T-helper 1 cell treated with Interleukin-12 subunit alpha and Interleukin-12 subunit beta and Interleukin-4 antibody, amounts not matched to agents 30 ng/mL and 1 ng/mL, for 36 hours (primary cell): ENCODE data around the gene PDZD2. TPM values are rescaled to one million over a fixed set of nuclear protein-coding genes. Genes with fewer than 3 reads are reported as not detected.
"Not testable (repeated sequence)": the region's sequence is repeated elsewhere in the genome, so short reads cannot be mapped to it uniquely, and the experiment has no call there.

ENCODE experiments used
- intact Hi-C: fragments of 100-400 bp; cut with micrococcal nuclease; formaldehyde crosslinking; loops from one replicate; pipeline ENCODE4 v1.15.1; 2024
- total RNA-seq: library from RNA; stranded (reverse); gene quantifications from 2 replicates; pipeline ENCODE4 v1.2.3, GENCODE V29; 2022

PDZD2 gene
- total RNA-seq: not detected in 2 replicates

DNA sequence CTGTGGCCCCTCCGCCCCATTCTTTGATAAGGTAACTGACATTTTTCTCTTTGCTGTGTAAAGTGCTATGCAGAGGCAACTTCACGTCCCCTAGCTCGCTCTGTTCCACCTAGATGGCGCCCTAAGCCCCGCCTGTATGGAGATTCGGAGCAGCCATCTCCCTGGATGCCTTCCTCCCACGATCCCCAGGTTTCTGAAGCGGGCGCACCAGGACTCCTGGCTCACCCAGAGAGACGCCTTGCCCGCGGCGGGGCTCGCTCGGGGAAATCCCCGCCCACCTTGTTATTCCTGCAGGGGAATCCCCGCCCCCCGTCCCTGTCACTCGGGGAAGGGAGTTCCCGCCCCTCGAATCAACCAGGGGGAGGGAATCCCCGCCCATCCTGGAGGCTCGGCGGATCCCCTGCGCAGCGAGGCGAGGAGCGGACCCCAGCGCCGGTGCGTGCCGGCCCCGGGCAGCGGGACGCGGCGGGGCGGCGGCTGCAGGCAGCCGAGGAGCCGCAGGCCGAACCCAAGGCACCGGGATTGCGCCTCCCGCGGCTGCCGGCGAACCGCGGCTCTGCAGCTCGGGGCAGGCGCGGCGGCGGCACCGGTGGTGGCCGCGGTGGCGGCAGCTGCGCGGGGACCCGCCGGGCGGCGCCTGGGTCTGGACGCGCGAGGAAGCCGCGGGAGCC is at the start of gene PDZD2:
Gene PDZD2, plus strand, starts transcription at position 384 of the 671 bp plus-strand sequence.
- intact Hi-C loops: loop anchor here (1.0 to 5.0 kb wide), 4 partner anchors 438 to 673 kb away; partner anchors contain the start of genes GOLPH3 and MTMR12

DNA sequence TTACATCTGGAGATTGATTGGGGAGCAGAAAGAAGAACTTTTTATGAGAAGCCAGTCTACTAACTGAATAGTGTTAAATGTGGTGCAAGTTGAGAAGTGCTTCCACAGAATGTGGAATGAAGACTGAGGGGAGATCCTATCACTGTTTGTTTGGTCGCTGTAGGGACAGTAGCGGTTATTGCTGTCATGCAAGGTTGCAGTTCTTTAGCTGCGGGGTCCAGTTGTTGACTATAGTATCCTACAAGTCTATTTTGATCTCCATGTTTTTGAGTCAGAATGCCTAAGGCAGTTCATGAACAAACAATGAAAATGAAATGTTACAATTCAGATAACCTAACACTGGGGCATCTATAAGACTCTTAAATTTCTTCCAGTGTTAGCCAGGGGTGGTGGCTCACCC is 45.3 kb upstream of the PDZD2 start:
- intact Hi-C loops: no loop called here

DNA sequence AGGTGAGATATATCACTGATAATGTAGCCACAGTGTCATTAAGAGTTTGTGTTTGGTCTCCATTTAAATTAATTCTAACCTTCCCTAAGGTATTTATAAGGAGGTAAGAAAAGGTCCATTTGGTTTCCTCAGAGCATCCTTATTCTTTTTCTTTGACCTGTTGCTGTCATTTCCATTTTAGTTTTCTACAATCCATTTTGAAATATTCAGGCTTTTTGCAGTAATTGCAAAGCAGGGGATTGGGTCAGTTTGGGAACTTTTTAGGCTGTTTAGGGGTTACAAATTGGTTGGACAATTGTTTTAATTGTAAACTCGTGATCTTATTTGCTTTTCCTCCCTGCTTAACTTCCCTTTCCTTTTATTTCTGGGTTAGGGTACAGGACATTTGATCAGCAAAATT is 42.6 kb upstream of the PDZD2 start:
- intact Hi-C loops: no loop called here

DNA sequence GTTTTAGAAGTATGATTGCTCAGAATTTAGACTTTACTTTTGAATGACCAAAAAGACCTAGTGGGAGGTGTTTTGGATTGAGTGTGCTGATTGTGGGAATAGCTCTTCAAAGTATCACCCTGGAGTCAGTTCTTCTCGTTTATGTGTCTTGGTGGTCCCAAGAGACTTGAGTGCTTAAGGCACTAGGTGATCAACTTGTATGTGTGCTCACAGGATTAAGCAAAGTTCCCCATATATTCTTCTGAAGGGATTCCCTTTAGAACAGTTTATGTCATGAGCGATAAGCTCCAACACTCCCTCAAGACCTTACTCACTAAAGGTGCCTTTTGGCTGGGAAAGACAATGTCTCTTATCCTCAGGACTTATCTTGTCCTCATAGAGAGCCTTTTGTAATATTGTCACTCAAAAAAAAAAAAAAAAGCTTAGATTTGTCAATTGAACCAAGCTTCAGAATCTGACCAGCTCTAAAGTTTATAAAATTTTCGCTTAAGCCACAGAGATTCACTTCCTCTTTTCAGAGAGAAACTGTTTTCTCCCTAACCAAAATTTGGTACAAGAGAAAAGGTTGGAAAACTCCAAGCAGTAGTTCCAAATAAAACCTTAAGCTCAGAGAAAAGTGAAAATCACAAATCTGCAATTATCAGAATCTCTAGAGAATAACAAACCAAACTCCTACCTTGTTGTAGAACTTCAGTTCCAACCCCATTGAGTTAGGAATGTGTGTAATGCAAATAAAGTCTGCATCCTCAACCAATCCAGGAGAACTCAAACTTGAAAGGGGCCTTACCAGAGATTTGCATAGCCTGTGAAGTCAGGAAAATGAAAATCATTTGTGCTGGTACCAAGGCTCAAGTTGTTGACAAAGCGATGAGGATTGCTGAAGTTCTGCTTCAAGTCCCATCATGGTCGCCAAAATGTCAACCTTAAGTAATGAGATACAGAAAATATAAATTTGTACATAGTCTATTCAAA is 40.0 kb upstream of the PDZD2 start:
- intact Hi-C loops: no loop called here

DNA sequence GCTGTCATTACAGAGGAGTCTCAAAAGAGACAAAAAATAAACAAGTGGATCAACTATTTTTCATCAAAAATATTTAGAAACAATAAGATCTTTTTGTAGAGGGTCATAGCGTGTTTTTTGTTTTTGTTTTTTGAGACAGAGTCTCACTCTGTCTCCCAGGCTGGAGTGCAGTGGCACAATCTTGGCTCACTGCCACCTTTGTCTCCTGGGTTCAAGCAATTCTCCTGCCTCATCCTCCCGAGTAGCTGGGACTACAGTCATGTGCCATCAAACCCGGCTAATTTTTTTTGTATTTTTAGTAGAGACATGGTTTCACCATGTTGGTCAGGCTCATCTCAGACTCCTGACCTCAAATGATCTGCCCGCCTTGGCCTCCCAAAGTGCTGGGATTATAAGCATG is 36.6 kb upstream of the PDZD2 start:
- intact Hi-C loops: not testable (repeated sequence)

DNA sequence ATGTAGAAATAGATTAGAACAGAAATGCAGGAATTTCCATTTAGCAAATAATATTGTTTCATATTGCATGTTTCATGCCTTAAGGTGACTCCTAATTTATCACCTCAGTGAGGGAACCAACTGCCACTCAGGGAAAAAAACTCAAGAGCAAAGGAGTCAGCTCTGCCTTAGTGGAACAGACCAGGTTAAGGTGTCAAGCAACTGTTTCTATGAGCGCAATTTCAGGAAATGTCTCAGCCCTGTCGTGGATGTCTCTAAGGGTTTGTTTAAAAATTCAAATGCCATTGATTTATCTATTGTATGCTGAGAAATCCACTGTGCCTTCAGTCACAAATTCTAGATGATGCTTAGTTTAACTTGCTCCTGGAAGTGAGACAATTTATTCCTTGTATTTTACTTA is 34.7 kb upstream of the PDZD2 start:
- intact Hi-C loops: no loop called here

DNA sequence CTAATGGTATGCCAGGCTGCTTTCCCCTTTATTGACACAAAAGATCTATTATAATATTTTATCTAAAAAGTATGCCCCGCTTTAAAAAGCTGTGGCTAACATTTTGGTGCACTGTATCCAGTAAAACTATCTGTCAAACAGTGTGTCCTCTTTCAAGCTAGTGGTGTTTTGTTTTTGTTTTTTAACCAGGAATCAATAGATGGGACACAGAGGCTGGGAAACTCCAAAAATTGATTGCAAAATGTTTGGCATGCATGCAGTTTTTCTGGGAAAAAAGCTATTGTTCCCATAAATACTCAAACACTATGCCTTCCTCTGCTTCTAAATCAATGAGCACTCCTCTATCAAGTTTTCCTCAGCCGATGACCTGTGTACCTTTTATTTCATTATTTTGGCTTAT is 34.3 kb upstream of the PDZD2 start:
- intact Hi-C loops: no loop called here

DNA sequence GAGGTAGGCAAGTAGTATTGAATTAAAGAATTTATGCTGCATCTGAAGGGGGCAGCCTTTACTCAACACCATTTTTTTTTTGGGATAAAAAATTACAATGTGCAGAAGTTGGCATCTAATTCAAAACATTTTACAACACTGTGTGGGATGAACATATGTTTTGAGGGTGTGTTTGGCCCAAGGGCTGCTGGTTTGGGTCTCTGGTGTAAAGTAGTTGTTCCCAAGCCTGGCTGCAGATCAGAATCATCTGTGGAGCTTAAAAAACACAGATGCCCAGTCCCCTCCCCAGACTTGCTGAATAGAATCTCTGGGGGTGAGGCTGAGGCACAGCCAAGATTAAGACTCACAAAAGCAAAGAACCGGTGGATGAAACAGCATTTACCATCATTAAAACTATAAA is 33.0 kb upstream of the PDZD2 start:
- intact Hi-C loops: no loop called here

DNA sequence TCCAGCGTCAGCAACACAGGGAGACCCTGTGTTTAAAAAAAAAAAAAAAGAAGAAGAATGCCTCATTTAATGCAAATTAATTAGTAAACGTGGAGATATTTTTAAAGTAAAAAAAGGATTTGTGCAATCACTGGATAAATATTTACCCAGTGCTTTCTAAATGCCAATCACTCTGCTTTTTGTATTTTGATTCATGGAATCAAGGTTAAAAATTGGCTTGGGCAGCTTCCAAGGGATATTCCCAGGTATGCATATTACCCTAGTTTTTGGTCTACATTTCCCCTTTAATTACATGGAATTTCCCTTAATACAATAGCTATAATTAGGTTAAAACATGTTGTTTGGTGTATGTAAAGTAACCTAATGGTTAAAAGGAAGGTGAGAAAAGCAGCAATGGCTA is 31.4 kb upstream of the PDZD2 start:
- intact Hi-C loops: no loop called here

DNA sequence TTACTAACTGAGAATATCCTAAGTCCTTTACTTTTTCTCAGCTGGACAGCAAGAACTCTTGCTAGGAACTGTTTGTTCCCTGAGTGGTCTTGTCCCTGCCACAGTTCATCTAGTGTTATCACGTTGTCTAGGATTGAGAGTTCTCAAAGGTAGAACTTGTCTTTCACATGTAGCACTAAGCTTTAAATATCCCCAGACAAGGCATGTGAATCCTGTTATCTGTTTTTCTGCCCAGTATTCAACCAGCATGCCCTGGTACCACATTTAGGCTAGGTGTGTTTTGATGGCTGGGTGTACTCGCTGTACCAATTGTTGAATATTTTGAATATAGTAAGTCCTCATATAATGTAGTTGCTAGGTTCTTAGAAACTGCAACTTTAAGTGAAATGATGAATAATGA is 27.9 kb upstream of the PDZD2 start:
- intact Hi-C loops: no loop called here

DNA sequence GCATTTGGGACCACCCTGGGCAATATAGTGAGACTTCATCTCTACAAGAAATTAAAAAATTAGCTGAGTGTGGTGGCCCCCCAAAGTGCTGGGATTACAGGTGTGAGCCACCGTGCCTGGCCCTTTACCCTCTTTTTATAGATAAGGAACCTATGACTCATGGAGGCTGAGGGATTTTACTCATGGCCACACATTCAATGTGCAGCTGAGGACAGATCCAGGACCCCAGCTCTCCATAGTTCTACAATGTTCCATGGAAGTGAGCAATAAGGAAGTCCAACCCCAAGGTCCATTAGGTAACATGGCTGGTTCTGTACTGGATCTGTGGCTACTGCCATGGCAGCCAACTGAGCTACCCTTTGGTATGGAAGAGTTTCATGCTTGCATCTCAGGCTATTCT is 25.3 kb upstream of the PDZD2 start:
- intact Hi-C loops: no loop called here

DNA sequence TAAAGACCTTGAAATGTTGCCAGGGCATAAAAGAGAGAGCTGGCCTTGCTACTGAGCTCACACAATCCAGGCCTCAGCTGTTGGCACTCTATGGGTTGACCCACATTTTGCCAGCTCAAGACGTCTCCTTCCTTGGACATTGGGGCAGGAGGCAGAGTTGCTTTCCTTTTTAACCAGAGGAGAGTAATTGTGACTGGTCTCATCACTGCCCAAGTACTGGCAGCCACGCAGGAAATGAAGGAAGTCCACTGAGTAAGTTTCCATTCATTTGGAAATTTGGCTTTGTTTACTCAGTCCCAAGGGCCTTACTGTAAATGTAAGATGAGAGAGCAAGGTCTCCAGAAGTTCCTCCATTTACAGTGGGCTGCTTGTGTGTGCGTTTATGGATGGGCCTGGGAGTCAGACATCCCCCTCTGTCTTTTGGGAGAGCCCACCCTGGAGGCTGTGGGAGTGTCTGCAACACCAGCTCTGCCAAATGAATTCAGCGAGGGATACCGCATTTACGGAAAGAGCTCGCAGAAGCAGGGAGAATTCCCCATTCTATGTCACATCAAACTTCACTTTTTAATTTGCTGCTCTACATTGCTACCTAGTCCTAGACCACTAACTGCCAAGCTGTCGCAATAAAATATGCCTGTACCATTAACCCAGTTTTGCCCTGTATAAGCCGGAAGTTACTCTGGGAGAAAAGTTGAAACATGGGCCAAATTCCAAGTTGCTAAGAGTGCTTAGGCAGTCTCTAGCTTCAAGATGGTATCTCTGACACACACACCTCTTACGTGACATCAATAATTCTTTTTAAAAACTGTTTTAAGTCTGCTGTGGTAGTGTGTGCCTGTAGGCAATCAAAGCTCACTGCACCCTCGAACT is 24.5 kb upstream of the PDZD2 start:
- intact Hi-C loops: no loop called here

DNA sequence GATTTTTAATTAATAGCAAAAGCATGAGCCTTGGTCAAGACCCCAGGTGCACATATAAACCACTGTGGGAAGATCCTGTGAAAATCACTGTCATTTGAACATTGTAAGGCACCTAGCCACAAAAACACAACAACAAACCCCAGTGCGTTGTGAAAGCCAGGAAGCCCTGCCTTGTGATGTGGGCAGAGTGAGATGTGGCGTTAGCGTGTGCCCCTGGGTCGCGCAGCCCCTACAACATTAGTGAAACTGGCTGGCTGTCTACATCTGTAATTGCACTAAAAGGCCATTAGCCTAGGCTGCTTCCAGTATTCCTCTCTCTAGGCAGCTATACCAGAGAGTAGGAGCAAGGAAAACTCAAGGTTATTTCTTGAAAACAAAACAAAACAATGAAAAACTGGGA is 21.1 kb upstream of the PDZD2 start:
- intact Hi-C loops: no loop called here

DNA sequence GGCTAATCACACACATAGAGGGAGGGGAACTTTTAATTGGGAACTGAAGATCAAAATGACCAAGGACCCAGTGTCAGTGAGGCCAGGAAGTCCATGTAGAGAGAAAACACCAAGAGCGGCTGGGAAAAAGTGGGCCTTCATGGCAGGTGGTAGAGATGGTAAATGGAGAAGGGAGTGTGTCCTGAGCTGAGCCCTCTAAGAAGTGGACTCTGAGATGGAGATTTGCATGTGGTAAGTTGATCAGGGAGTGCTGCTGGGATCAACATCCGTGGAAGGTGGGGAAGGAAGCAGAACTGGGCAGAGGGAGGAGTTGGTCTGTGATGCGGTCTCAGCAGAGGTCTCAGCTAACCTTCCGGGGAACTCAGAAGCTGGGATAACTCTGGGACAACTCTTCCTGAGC is 18.9 kb upstream of the PDZD2 start:
- intact Hi-C loops: no loop called here

DNA sequence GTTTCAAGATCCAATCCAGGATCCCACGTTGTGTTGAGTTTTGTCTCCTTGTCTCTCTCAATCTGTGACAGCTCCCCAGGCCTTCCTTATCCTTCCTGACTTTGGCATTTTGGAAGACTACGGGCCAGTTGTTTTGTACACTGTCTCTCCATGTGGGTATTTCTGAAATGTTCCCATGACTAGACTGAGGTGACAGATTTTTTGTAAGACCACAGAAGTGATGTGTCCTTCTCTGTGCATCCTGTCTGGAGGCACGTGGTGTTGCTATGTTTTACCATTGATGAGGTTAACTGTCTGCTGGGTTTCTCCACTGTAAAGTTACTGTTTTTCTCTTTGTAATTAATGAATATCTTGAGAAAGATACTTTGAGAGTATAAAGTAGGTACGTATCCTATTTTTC is 15.7 kb upstream of the PDZD2 start:
- intact Hi-C loops: no loop called here

DNA sequence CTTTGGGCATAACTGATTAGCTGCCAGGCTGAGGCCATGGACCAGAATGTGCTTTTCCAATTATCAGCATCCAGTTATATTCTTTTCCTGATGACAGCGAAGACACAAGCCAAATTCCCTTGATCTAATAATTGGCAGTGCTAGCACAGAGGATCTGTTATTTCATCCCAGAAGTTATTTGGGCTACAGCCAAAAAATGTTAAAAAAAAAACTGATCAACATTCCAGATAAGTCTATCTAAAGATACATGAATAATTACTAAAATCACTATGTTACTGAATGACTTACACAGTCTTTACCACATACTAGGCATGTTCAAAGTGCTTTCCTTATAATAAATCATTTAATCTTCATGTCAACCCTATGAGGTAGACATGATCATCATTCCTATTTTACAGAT is 13.5 kb upstream of the PDZD2 start:
- intact Hi-C loops: no loop called here

DNA sequence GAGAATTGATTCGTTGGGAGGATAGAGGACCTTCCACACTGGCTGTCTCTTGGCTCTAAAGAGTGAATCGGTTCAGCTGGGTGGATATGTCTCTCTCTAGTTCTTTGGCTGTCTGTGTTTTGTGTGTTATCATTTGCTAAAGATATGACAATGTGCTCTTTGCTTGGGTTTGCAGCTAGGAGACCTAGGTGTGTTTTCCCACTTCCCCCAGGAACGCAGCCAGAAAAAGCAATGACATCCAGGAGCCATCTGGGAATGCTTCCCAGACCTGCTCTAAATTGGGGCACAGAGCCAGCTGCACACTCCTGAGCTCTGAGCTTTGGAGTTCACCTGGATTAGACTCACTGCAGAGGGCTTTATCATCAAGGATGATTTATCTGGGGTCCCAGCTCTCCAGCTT is 12.8 kb upstream of the PDZD2 start:
- intact Hi-C loops: no loop called here

DNA sequence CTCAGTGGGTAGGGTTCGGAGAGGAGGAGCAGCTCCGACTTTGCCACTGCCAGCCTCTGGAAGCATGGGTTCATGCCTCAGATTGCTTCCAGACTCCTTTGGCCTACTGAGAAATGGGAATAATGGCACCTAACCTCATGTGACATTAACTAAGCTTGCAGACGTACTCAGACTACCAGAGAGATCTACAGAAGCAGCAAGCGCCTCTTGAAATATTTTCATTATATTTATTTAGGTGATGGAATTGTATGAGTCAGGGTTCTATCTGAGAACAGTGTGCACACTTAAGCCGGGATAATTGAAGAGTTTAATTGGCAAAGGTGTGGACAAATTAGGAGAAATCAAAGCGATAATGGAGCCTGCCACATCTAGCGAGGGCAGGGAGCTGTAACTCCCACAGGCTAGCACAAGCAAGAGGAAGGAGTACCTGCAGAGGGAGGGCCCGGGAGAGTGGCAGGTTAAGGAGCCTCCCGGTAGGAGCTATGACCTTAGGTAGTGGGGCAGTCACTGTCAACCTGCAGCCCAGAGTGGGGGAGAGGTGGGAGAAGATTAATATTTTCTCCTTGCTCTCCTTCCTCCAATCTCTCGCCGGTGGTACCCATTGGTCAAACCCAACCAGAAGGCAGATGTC is 12.2 kb upstream of the PDZD2 start:
- intact Hi-C loops: no loop called here

DNA sequence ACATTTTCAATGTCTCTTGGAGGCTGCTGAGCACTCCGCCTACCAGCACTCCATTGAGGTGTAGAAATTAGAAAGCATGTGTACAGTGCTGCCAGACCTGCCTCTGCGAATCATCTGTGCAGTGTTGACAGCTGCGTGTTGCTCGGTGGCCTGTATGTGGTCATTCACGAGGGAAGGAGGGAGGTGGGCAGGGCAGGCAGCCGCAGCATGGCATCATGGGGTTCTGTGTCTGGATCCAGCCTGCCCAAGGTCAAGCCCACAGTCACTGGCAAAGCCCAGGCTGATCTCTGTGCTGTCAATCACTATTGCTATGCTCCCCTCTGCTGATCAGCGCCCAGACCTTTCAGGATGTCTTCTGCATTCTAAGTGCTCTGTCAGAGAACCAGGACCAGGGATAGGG is 8.0 kb upstream of the PDZD2 start:
- intact Hi-C loops: no loop called here

DNA sequence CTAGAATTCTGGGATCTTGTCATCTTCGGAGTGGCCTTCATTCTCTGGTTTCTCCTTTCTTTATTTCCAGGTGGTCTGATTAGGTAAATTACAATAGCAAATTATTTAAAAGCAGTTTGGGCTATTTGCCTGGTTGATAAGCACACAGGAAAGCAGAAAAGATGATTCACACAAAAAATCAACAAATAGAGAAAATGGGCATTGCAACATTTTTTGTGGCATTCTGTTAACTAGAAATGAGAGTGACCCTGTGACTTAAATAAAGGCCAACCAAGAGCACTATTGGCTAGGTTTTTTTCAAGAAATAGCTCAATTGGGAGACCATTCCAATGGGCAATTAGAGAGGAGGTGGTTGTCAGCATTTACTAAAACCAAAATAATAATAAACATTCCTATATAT is 6.5 kb upstream of the PDZD2 start:
- intact Hi-C loops: no loop called here

DNA sequence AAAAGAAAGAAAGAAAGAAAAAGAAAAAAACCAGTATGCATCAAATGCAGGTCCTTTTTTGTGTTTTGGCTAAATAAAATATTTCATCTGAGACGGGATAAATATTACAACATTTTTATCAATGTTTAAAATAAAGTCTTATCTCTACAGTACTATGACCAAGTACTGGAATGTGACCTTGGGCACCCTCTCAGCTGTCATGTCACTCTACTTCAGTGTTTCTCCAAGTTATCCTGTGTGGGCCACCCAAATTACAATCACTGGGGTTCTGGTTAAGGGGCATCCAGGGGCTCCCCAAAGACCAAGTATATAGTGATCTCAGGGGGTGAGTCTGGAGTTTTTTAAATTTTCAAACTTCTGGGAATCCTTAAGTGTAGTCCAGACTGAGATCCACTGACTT is 3.5 kb upstream of the PDZD2 start:
- intact Hi-C loops: loop anchor here (5.0 kb wide), 3 partner anchors 442 to 677 kb away; partner anchors contain the start of genes GOLPH3 and MTMR12
